ENCODE data around the gene RYR3. TPM values are rescaled to one million over a fixed set of nuclear protein-coding genes. Genes with fewer than 3 reads are reported as not detected.

RYR3 gene
- polyA plus RNA-seq, 1 donor (not counting 4 experiments of a cell fraction or from before 2014, with no cell fraction given), result 0.04 TPM

DNA sequence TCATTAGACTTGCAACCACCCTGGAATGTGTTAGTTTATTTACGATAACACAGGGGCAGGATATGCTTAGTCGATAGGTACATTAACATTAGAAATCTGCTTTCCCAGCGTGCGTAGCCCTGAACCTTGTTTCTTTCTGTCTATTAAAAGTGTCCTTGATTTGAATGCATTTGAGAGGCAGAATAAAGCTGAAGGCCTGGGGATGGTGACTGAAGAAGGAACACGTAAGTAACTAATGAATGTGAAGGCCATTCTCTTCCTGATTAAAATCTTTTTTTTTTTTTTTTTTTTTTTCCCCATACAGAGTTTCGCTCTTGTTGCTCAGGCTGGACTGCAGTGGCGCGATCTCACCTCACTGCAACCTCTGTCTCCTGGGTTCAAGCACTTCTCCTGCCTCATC, 514.7 kb downstream of the RYR3 start:
- no peaks in the 10 kb centered on the region for H3K27me3 ChIP-seq (ENCODE audit: control insufficient read depth, extremely low read depth, insufficient read depth, low read length)

DNA sequence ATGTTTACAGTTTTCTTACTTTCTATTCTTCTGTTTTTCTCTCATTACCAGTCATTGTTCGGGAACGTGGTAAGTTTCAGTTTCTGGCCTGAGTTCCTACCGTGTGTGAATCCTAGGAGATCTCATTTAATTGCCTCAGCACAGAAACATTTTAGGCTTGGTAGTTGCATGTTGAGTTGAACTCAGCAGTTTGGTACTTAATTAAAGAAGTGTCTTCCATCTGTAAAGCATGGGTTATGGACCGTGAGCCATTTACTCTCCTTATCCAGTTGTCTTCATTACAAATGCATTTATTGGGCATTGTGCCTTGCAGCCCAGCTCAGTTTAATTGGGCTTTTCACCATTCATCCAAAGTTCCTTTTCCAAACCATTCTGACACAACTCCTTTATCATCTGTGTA, 515.4 kb downstream of the RYR3 start:
- no peak overlapping the region for H3K4me2 ChIP-seq (ENCODE audit: control insufficient read depth, extremely low read depth, insufficient read depth, low read depth, low read length)
- H2AFZ ChIP-seq (ENCODE audit: control insufficient read depth, low read length), result no peak overlapping the region
- no peaks in the 10 kb centered on the region for H3K79me2 ChIP-seq (ENCODE audit: control insufficient read depth, insufficient read depth, low read length)
- FAIRE-seq, result no peak
- dilution Hi-C loops (cut with MboI; ENCODE audit: extremely low pct_ligation_motif_present, low sequenced_read_pairs), result no loop called here
- H3K9me1 ChIP-seq (ENCODE audit: control insufficient read depth, extremely low read depth, insufficient read depth, low read length), result no peaks in the 10 kb centered on the region
- no peak overlapping the region for H3K9ac ChIP-seq (ENCODE audit: control insufficient read depth, extremely low read depth, insufficient read depth, low read length)
- TF ChIP-seq EZH2 (IDR thresholded peaks at IDR 0.05; ENCODE audit: low read length), result no peak
- TF ChIP-seq, protein P1, sequence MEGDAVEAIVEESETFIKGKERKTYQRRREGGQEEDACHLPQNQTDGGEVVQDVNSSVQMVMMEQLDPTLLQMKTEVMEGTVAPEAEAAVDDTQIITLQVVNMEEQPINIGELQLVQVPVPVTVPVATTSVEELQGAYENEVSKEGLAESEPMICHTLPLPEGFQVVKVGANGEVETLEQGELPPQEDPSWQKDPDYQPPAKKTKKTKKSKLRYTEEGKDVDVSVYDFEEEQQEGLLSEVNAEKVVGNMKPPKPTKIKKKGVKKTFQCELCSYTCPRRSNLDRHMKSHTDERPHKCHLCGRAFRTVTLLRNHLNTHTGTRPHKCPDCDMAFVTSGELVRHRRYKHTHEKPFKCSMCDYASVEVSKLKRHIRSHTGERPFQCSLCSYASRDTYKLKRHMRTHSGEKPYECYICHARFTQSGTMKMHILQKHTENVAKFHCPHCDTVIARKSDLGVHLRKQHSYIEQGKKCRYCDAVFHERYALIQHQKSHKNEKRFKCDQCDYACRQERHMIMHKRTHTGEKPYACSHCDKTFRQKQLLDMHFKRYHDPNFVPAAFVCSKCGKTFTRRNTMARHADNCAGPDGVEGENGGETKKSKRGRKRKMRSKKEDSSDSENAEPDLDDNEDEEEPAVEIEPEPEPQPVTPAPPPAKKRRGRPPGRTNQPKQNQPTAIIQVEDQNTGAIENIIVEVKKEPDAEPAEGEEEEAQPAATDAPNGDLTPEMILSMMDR (optimal IDR thresholded peaks at IDR 0.05 in 1 of 3, IDR thresholded peaks at IDR 0.05 in 1 of 3, conservative IDR thresholded peaks at IDR 0.05 in 1 of 3; ENCODE audit: extremely low read depth in 1 of 3, insufficient read depth in 2 of 3, low read length in 3 of 3), result no peak
- no peak for DNase-seq (ENCODE audit: low read depth, low spot score)
- H3K36me3 ChIP-seq (ENCODE audit: control insufficient read depth in 2 of 2, extremely low read depth in 1 of 2, insufficient read depth in 2 of 2, low read length in 2 of 2), result no peaks in the 10 kb centered on the region
- no peak overlapping the region for H3K27ac ChIP-seq (ENCODE audit: control insufficient read depth, insufficient read depth, low read length)
- H4K20me1 ChIP-seq (ENCODE audit: control insufficient read depth, extremely low read depth, insufficient read depth, low read length), result no peaks in the 10 kb centered on the region
- no peaks in the 10 kb centered on the region for H3K27me3 ChIP-seq (ENCODE audit: control insufficient read depth, extremely low read depth, insufficient read depth, low read length)
- no peaks in the 10 kb centered on the region for H3K9me3 ChIP-seq (ENCODE audit: control insufficient read depth, low read depth, low read length)
- H3K4me1 ChIP-seq (ENCODE audit: control insufficient read depth, extremely low read depth, insufficient read depth, low read length), result no peaks in the 10 kb centered on the region
- H3K4me3 ChIP-seq (ENCODE audit: control insufficient read depth in 2 of 3, extremely low read depth in 1 of 3, insufficient read depth in 2 of 3, low read depth in 1 of 3, low read length in 3 of 3), result no peak overlapping the region

More for the DNA sequence above, 514.7 kb downstream of the RYR3 start:
- no peak overlapping the region for H3K27ac ChIP-seq (ENCODE audit: control insufficient read depth, insufficient read depth, low read length)
- dilution Hi-C loops (cut with MboI; ENCODE audit: extremely low pct_ligation_motif_present, low sequenced_read_pairs), result no loop called here
- no peak overlapping the region for H3K9ac ChIP-seq (ENCODE audit: control insufficient read depth, extremely low read depth, insufficient read depth, low read length)
- no peaks in the 10 kb centered on the region for H3K9me3 ChIP-seq (ENCODE audit: control insufficient read depth, low read depth, low read length)
- no peak overlapping the region for H3K4me2 ChIP-seq (ENCODE audit: control insufficient read depth, extremely low read depth, insufficient read depth, low read depth, low read length)
- H4K20me1 ChIP-seq (ENCODE audit: control insufficient read depth, extremely low read depth, insufficient read depth, low read length), result no peaks in the 10 kb centered on the region
- TF ChIP-seq, protein P1 (optimal IDR thresholded peaks at IDR 0.05 in 1 of 3, IDR thresholded peaks at IDR 0.05 in 1 of 3, conservative IDR thresholded peaks at IDR 0.05 in 1 of 3; ENCODE audit: extremely low read depth in 1 of 3, insufficient read depth in 2 of 3, low read length in 3 of 3), result no peak
- TF ChIP-seq EZH2 (IDR thresholded peaks at IDR 0.05; ENCODE audit: low read length), result no peak
- H2AFZ ChIP-seq (ENCODE audit: control insufficient read depth, low read length), result no peak overlapping the region
- no peaks in the 10 kb centered on the region for H3K36me3 ChIP-seq (ENCODE audit: control insufficient read depth in 2 of 2, extremely low read depth in 1 of 2, insufficient read depth in 2 of 2, low read length in 2 of 2)
- H3K9me1 ChIP-seq (ENCODE audit: control insufficient read depth, extremely low read depth, insufficient read depth, low read length), result no peaks in the 10 kb centered on the region
- H3K79me2 ChIP-seq (ENCODE audit: control insufficient read depth, insufficient read depth, low read length), result no peaks in the 10 kb centered on the region
- no peaks in the 10 kb centered on the region for H3K4me1 ChIP-seq (ENCODE audit: control insufficient read depth, extremely low read depth, insufficient read depth, low read length)
- DNase-seq (ENCODE audit: low read depth, low spot score) (no peak), FAIRE-seq (no peak)
- no peak overlapping the region for H3K4me3 ChIP-seq (ENCODE audit: control insufficient read depth in 2 of 3, extremely low read depth in 1 of 3, insufficient read depth in 2 of 3, low read depth in 1 of 3, low read length in 3 of 3)
